ENCODE data around the gene MYO1E.
A peak's percentile ranks its signal among the peaks of the same experiment; 100 is the strongest.

MYO1E gene

GRCh38 chr15:59372352-59373211 lies at the start of gene MYO1E:
Gene MYO1E, minus strand, starts transcription at chr15:59372871. Its CDS starts 371 bp downstream, at chr15:59372500.
- no peaks in the 10 kb centered on the region for H3K9me3 ChIP-seq (ENCODE audit: severe bottlenecking)
- peak within 1 kb of the TSS; percentile 86 for H3K4me3 ChIP-seq (ENCODE audit: low read depth, low read length)
- TF ChIP-seq CTCF (IDR thresholded peaks at IDR 0.05; ENCODE audit: low read depth, low read length): no peak
- 0 out of 2 replicates have a peak within 1 kb of the TSS, but pooled peaks have one; percentile 42 for H3K27ac ChIP-seq
- H3K36me3 ChIP-seq: peaks cover 2% of the 10 kb centered on the region; the same call in 1 of the 2 replicates
- H3K27me3 ChIP-seq (ENCODE audit: insufficient read depth, low read depth, severe bottlenecking): peaks cover 8% of the 10 kb centered on the region
- DNase-seq: peak; percentile 93

- no peak for DNase-seq
- no peak for TF ChIP-seq CTCF (IDR thresholded peaks at IDR 0.05; ENCODE audit: low read depth, low read length)
- Histone ChIP-seq H3K36me3 (no peaks in the 10 kb centered on the region), H3K27me3 (ENCODE audit: insufficient read depth, low read depth, severe bottlenecking) (no peaks in the 10 kb centered on the region), H3K9me3 (ENCODE audit: severe bottlenecking) (no peaks in the 10 kb centered on the region), H3K4me3 (ENCODE audit: low read depth, low read length) (no peak overlapping the region), H3K27ac (no peak overlapping the region)
Observed at GRCh38 chr15:59420986-59421618, 48.4 kb upstream of the MYO1E start.

GRCh38 chr15:59420108-59420507 lies 47.4 kb upstream of the MYO1E start:
- H3K4me3 ChIP-seq (ENCODE audit: low read depth, low read length): no peak overlapping the region
- TF ChIP-seq CTCF (IDR thresholded peaks at IDR 0.05; ENCODE audit: low read depth, low read length): no peak
- DNase-seq: no peak
- no peaks in the 10 kb centered on the region for H3K36me3 ChIP-seq
- no peak overlapping the region for H3K27ac ChIP-seq
- H3K27me3 ChIP-seq (ENCODE audit: insufficient read depth, low read depth, severe bottlenecking): no peaks in the 10 kb centered on the region
- no peaks in the 10 kb centered on the region for H3K9me3 ChIP-seq (ENCODE audit: severe bottlenecking)

- no peak for TF ChIP-seq CTCF (IDR thresholded peaks at IDR 0.05; ENCODE audit: low read depth, low read length)
- Histone ChIP-seq H3K27ac (no peak overlapping the region), H3K4me3 (ENCODE audit: low read depth, low read length) (no peak overlapping the region), H3K36me3 (no peaks in the 10 kb centered on the region), H3K27me3 (ENCODE audit: insufficient read depth, low read depth, severe bottlenecking) (no peaks in the 10 kb centered on the region), H3K9me3 (ENCODE audit: severe bottlenecking) (no peaks in the 10 kb centered on the region)
- DNase-seq: no peak
Observed at GRCh38 chr15:59419170-59419569, 46.5 kb upstream of the MYO1E start.

GRCh38 chr15:59416816-59417215 lies 44.1 kb upstream of the MYO1E start:
- no peaks in the 10 kb centered on the region for H3K36me3 ChIP-seq
- no peaks in the 10 kb centered on the region for H3K27me3 ChIP-seq (ENCODE audit: insufficient read depth, low read depth, severe bottlenecking)
- H3K9me3 ChIP-seq (ENCODE audit: severe bottlenecking): no peaks in the 10 kb centered on the region
- no peak overlapping the region for H3K27ac ChIP-seq
- DNase-seq: no peak
- TF ChIP-seq CTCF (IDR thresholded peaks at IDR 0.05; ENCODE audit: low read depth, low read length): no peak
- H3K4me3 ChIP-seq (ENCODE audit: low read depth, low read length): no peak overlapping the region
